HL-60 (cell line): ENCODE data around the gene EXOG.

ENCODE experiments used
- CTCF ChIP-seq: IDR thresholded peaks from one replicate; pipeline ENCODE4 v1.5.1; 2011; ENCODE audit warnings: low read length, control low read depth, inconsistent platforms; ENCODE audit not compliant: insufficient read depth
- POLR2AphosphoS5 ChIP-seq: IDR thresholded peaks from 2 replicates; pipeline ENCODE4 v1.6.1; 2012; ENCODE audit warnings: low read depth
- REST ChIP-seq: IDR thresholded peaks from 2 replicates; pipeline ENCODE4 v1.6.1; 2012; ENCODE audit warnings: low read depth; ENCODE audit not compliant: insufficient replicate concordance
- SPI1 ChIP-seq: IDR thresholded peaks from 2 replicates; pipeline ENCODE4 v1.6.1; 2012; ENCODE audit warnings: low read depth, mild to moderate bottlenecking, borderline replicate concordance

GRCh38 chr3:38458796-38459498, 37.2 kb upstream of the EXOG start:
- no peak for TF ChIP-seq CTCF
- no peak for TF ChIP-seq REST
- TF ChIP-seq SPI1: no peak
- TF ChIP-seq POLR2AphosphoS5: no peak
